Tibial nerve (tissue), 4 donors: ENCODE results near the gene SLC15A4.

Source experiments
- EP300 ChIP-seq, 2 donors: sonication (generic); formaldehyde crosslinking; IDR thresholded peaks; one replicate each; pipeline ENCODE4 v1.6.1; 2017; ENCODE audit warnings: antibody characterized with exemption in 2 of 2, mild to moderate bottlenecking in 1 of 2
- POLR2A ChIP-seq, 2 donors: fragments of 450-650 bp; IDR thresholded peaks; one replicate each; pipeline ENCODE4 v1.6.1; 2017; ENCODE audit warnings: antibody characterized with exemption in 2 of 2, mild to moderate bottlenecking in 2 of 2, moderate library complexity in 2 of 2
- TF ChIP-seq, protein P1 (sequence below), 5 experiments: fragments of 200-600 bp in 3 of 5; fragments of 450-650 bp in 2 of 5; sonication (generic) in 3 of 5; IDR thresholded peaks; one replicate each; pipeline ENCODE4 v1.5.1; 2016 to 2019; ENCODE audit warnings: antibody characterized with exemption in 5 of 5, mild to moderate bottlenecking in 3 of 5, moderate library complexity in 2 of 5

DNA sequence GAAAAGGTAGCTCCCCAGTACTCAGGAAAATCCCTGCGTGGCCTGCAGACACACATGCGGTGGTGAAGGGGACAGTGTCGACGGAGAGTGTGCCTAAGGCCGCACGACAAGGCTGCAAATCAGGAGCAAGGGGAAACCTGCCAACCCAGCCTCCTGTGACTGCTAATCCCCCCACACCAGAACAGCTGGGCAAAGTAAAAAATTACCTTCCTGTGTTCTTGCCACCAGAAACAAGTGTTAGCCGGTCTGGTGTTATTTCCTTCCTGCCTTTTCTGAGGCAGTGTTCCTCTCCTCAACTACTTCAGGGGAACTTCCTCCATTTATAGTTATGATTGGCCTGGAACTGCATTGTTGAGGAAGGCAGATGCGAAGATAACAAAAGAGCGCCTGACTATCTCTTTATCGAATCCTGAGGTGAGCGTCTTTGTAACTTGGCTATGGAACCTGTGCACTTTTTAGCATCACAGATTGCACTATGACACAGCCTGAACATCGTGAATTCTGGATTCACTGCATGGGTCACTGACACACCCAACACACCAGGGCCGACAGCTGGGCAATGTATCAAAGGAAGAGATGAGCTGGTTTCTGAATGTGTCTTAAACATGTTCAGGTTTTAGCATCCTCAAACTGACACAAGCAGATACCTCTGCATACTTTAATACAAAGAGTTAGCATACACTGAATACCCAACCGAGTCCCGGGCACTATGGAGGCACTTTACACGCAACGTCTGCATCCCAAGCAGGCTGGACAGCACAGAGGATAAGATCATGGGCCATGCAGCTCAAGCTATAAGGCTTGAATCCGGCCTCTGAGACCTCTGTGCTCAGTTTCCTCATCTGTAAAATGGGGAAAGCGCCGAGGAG lies 28.9 kb downstream of the SLC15A4 start:
- TF ChIP-seq, protein P1, sequence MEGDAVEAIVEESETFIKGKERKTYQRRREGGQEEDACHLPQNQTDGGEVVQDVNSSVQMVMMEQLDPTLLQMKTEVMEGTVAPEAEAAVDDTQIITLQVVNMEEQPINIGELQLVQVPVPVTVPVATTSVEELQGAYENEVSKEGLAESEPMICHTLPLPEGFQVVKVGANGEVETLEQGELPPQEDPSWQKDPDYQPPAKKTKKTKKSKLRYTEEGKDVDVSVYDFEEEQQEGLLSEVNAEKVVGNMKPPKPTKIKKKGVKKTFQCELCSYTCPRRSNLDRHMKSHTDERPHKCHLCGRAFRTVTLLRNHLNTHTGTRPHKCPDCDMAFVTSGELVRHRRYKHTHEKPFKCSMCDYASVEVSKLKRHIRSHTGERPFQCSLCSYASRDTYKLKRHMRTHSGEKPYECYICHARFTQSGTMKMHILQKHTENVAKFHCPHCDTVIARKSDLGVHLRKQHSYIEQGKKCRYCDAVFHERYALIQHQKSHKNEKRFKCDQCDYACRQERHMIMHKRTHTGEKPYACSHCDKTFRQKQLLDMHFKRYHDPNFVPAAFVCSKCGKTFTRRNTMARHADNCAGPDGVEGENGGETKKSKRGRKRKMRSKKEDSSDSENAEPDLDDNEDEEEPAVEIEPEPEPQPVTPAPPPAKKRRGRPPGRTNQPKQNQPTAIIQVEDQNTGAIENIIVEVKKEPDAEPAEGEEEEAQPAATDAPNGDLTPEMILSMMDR (IDR thresholded peaks at IDR 0.05), result no peak
- TF ChIP-seq EP300 (IDR thresholded peaks at IDR 0.05) (peak in 1 of 2 donors; percentile 10), POLR2A (IDR thresholded peaks at IDR 0.05) (no peak)
